CD14-positive monocyte (primary cell): ENCODE results near the gene RILPL1. TPM values are rescaled to one million over a fixed set of nuclear protein-coding genes. Genes with fewer than 3 reads are reported as not detected.

ENCODE experiments used
- DNase-seq, 3 donors: peaks; one replicate each; pipeline ENCODE4 v3.0.0-alpha.2; 2011 to 2022
- H2AFZ ChIP-seq: 2 replicates; pipeline ENCODE4 v1.6.0; 2012; ENCODE audit warnings: mild to moderate bottlenecking, low read depth, low read length, inconsistent platforms; ENCODE audit not compliant: insufficient read depth, poor library complexity, severe bottlenecking
- H3K27ac ChIP-seq, 2 donors: 1 replicate in 1 of 2; 2 replicates in 1 of 2; pipeline ENCODE4 v1.5.1; 2012 to 2013; ENCODE audit warnings: low read length in 2 of 2, control low read depth in 1 of 2, inconsistent platforms in 1 of 2, low read depth in 1 of 2, mild to moderate bottlenecking in 1 of 2
- H3K27me3 ChIP-seq, 2 donors: one replicate each; pipeline versions ENCODE4 v1.6.0 to v1.6.1; 2011 to 2013; ENCODE audit warnings: low read length in 2 of 2; ENCODE audit not compliant: control insufficient read depth in 2 of 2, insufficient read depth in 2 of 2
- H3K36me3 ChIP-seq, 2 donors: replicated peaks in 1 of 2; 1 replicate in 1 of 2; 2 replicates in 1 of 2; pipeline versions ENCODE4 v1.5.1 to v1.6.1; 2012 to 2013; ENCODE audit warnings: low read length in 2 of 2, control low read depth in 1 of 2, inconsistent platforms in 1 of 2, mild to moderate bottlenecking in 1 of 2; ENCODE audit not compliant: insufficient read depth in 2 of 2, control insufficient read depth in 1 of 2
- H3K4me1 ChIP-seq, 2 donors: 1 replicate in 1 of 2; 2 replicates in 1 of 2; pipeline versions ENCODE4 v1.5.1 to v1.6.1; 2012 to 2013; ENCODE audit warnings: low read length in 2 of 2, control low read depth in 1 of 2, inconsistent platforms in 1 of 2, mild to moderate bottlenecking in 1 of 2, moderate library complexity in 1 of 2; ENCODE audit not compliant: insufficient read depth in 2 of 2, control insufficient read depth in 1 of 2
- H3K4me2 ChIP-seq: replicated peaks from 2 replicates; pipeline ENCODE3; 2012; ENCODE audit warnings: low read length, moderate library complexity, mild to moderate bottlenecking; ENCODE audit not compliant: poor library complexity, severe bottlenecking; ENCODE audit errors: extremely low read depth
- H3K4me3 ChIP-seq, 3 experiments: fragments of 200-600 bp in 1 of 3; sonication (generic) in 1 of 3; replicated peaks in 1 of 3; 1 replicate in 2 of 3; 2 replicates in 1 of 3; pipeline ENCODE4 v1.5.1; 2011 to 2013; ENCODE audit warnings: low read length in 3 of 3, mild to moderate bottlenecking in 3 of 3, control low read depth in 2 of 3, low read depth in 2 of 3, inconsistent platforms in 1 of 3, moderate library complexity in 1 of 3
- H3K79me2 ChIP-seq: 2 replicates; pipeline ENCODE4 v1.6.0; 2012; ENCODE audit warnings: mild to moderate bottlenecking, control low read depth, inconsistent platforms, low read length, moderate library complexity; ENCODE audit not compliant: insufficient read depth
- H3K9ac ChIP-seq: 2 replicates; pipeline ENCODE4 v1.6.0; 2017; ENCODE audit warnings: low read length, mild to moderate bottlenecking; ENCODE audit not compliant: insufficient read depth, poor library complexity, severe bottlenecking
- H3K9me3 ChIP-seq, 2 donors: replicated peaks in 1 of 2; 1 replicate in 1 of 2; 2 replicates in 1 of 2; pipeline versions ENCODE4 v1.5.1 to v1.6.1; 2012 to 2013; ENCODE audit warnings: low read length in 2 of 2, control low read depth in 1 of 2; ENCODE audit not compliant: control insufficient read depth in 1 of 2, insufficient read depth in 1 of 2
- H4K20me1 ChIP-seq: 2 replicates; pipeline ENCODE4 v1.6.0; 2012; ENCODE audit warnings: mild to moderate bottlenecking, low read length, control low read depth, moderate library complexity; ENCODE audit not compliant: insufficient read depth
- H3K27ac Mint-ChIP-seq, 7 donors: one replicate each; pipeline ENCODE4 v1.8.0; 2020; ENCODE audit warnings: mild to moderate bottlenecking in 7 of 7, mixed read lengths in 7 of 7, moderate library complexity in 6 of 7, inconsistent platforms in 2 of 7
- H3K27me3 Mint-ChIP-seq, 3 donors: one replicate each; pipeline ENCODE4 v1.8.0; 2021 to 2022; ENCODE audit warnings: low read depth in 3 of 3, mild to moderate bottlenecking in 3 of 3, mixed read lengths in 3 of 3, moderate library complexity in 3 of 3, inconsistent platforms in 1 of 3
- H3K36me3 Mint-ChIP-seq, 2 donors: one replicate each; pipeline ENCODE4 v1.8.0; 2020; ENCODE audit warnings: mixed read lengths in 2 of 2, inconsistent platforms in 1 of 2, mild to moderate bottlenecking in 1 of 2
- H3K4me1 Mint-ChIP-seq: one replicate; pipeline ENCODE4 v1.8.0; 2020; ENCODE audit warnings: mild to moderate bottlenecking, mixed read lengths
- H3K4me3 Mint-ChIP-seq, 2 donors: one replicate each; pipeline ENCODE4 v1.8.0; 2020; ENCODE audit warnings: mild to moderate bottlenecking in 2 of 2, mixed read lengths in 2 of 2, moderate library complexity in 1 of 2
- H3K9me3 Mint-ChIP-seq, 7 donors: one replicate each; pipeline ENCODE4 v1.8.0; 2020 to 2022; ENCODE audit warnings: mixed read lengths in 7 of 7, mild to moderate bottlenecking in 6 of 7, moderate library complexity in 6 of 7, inconsistent platforms in 2 of 7
- CTCF ChIP-seq: fragments of 200-600 bp; IDR thresholded peaks from one replicate; pipeline ENCODE4 v1.8.0; 2022; ENCODE audit warnings: antibody characterized with exemption, mild to moderate bottlenecking
- WGBS: methylation state at CpG from one replicate; pipeline ENCODE4 v1.1.5; 2013; ENCODE audit warnings: missing lambda C conversion rate; ENCODE audit not compliant: insufficient coverage; 5-methylcytosine and 5-hydroxymethylcytosine counted together
- intact Hi-C, 2 donors: fragments of 100-400 bp; cut with micrococcal nuclease; formaldehyde crosslinking; loops; one replicate each; pipeline versions ENCODE4 v1.15.0 to v1.15.1; 2023
- polyA plus RNA-seq, 3 donors: library from polyadenylated mRNA; depleted of rRNA in 1 of 3; unstranded in 2 of 3; stranded (reverse) in 1 of 3; fragments of 300-500 nt in 2 of 3; fragments of >200 nt in 1 of 3; fragmentation: Illumina TruSeq in 2 of 3; gene quantifications; 1 replicate in 2 of 3; 2 replicates in 1 of 3; pipeline ENCODE4 v1.2.3, GENCODE V29; 2012 to 2021

Gene RILPL1
- polyA plus RNA-seq, 3 donors, result 1.2 TPM; not detected in 2

GRCh38 chr12:123548107-123548506 lies 14.6 kb upstream of the RILPL1 start:
- no peaks in the 10 kb centered on the region for H3K9me3 ChIP-seq
- intact Hi-C loops, result no loop called here
- peaks cover 9 to 17% of the 10 kb centered on the region in 2 donors for H3K4me1 ChIP-seq
- WGBS, result 100% methylated on average over 1 of the region's 3 CpGs
- Mint-ChIP-seq H3K27ac (no peak overlapping the region), H3K9me3 (peaks cover 0 to 4% (median 2%) of the 10 kb centered on the region in 7 donors), H3K4me1 (peaks cover 14% of the 10 kb centered on the region), H3K4me3 (no peak overlapping the region), H3K36me3 (no peaks in the 10 kb centered on the region), H3K27me3 (peaks cover 11 to 18% (median 13%) of the 10 kb centered on the region in 3 donors)
- no peak for DNase-seq
- H3K4me2 ChIP-seq, result no peak overlapping the region
- H2AFZ ChIP-seq, result no peak overlapping the region
- H3K79me2 ChIP-seq, result no peaks in the 10 kb centered on the region
- no peaks in the 10 kb centered on the region for H4K20me1 ChIP-seq
- no peaks in the 10 kb centered on the region for H3K27me3 ChIP-seq
- no peak overlapping the region for H3K27ac ChIP-seq
- no peaks in the 10 kb centered on the region for H3K36me3 ChIP-seq
- H3K9ac ChIP-seq, result no peak overlapping the region
- no peak for TF ChIP-seq CTCF
- no peak overlapping the region for H3K4me3 ChIP-seq

GRCh38 chr12:123546281-123546680 lies 12.8 kb upstream of the RILPL1 start:
- intact Hi-C loops, result no loop called here
- Histone ChIP-seq H4K20me1 (no peaks in the 10 kb centered on the region), H2AFZ (no peak overlapping the region), H3K36me3 (no peaks in the 10 kb centered on the region), H3K79me2 (no peaks in the 10 kb centered on the region), H3K9ac (no peak overlapping the region), H3K4me1 (peaks cover 6 to 11% of the 10 kb centered on the region in 2 donors), H3K4me2 (no peak overlapping the region), H3K27ac (no peak overlapping the region), H3K27me3 (no peaks in the 10 kb centered on the region), H3K4me3 (no peak overlapping the region), H3K9me3 (no peaks in the 10 kb centered on the region)
- H3K9me3 Mint-ChIP-seq, result peaks cover 0 to 4% (median 2%) of the 10 kb centered on the region in 7 donors
- H3K4me3 Mint-ChIP-seq, result no peak overlapping the region
- no peak for DNase-seq
- H3K36me3 Mint-ChIP-seq, result no peaks in the 10 kb centered on the region
- no peak for TF ChIP-seq CTCF
- no peak overlapping the region for H3K27ac Mint-ChIP-seq
- peaks cover 8% of the 10 kb centered on the region for H3K4me1 Mint-ChIP-seq
- peaks cover 11 to 22% (median 13%) of the 10 kb centered on the region in 3 donors for H3K27me3 Mint-ChIP-seq
